ENCODE results near the gene FRS3. TPM values are rescaled to one million over a fixed set of nuclear protein-coding genes. Genes with fewer than 3 reads are reported as not detected.

The FRS3 gene
- total and polyA plus RNA-seq, 9 of the 15 experiments (the other 6 are each of a cell fraction or from before 2014, with no cell fraction given) = 0.03 to 3.7 (median 1.6) TPM

GRCh38 chr6:41735427-41736185 is 44.1 kb downstream of the FRS3 start, which contains the start of gene TFEB:
TFEB (minus strand) TSS chr6:41735608; CDS start chr6:41691213, 44,395 bp downstream.
- peak within 1 kb of the TSS; percentile 50 to 92; a peak in 3 of 4 replicates for H3K9ac ChIP-seq (ENCODE audit: insufficient read depth in 1 of 2, low read depth in 2 of 2, low read length in 2 of 2)
- no peaks in the 10 kb centered on the region for H3K9me3 ChIP-seq (replicated peaks; ENCODE audit: control insufficient read depth, insufficient read depth, low read depth, low read length)
- no peaks in the 10 kb centered on the region for H3K79me2 ChIP-seq (ENCODE audit: control insufficient read depth, insufficient read depth, low read length)
- no peaks in the 10 kb centered on the region for H3K36me3 ChIP-seq (ENCODE audit: control insufficient read depth, insufficient read depth, low read length)
- no peak within 1 kb of the TSS for H3K27ac ChIP-seq (ENCODE audit: extremely low read depth, low read depth, low read length)
- ChIA-PET CTCF (ENCODE audit: low intra/inter-chr PET ratio) (interaction anchor here (0.8 to 2.6 kb wide), 4 partner anchors 40 to 308 kb away, joined by 3 to 19 read pairs (median 8); partner anchors contain the start of gene FRS3), POLR2A (interaction anchor here (0.6 kb wide), 1 partner anchor 1466 kb away, joined by 3 read pairs; no protein-coding TSS in a partner anchor)
- H3K4me1 ChIP-seq (replicated peaks in 1 of 2; ENCODE audit: control insufficient read depth in 2 of 2, insufficient read depth in 2 of 2, low read length in 2 of 2) = peaks cover 5 to 29% of the 10 kb centered on the region in 2 experiments
- H2AFZ ChIP-seq (ENCODE audit: low read depth, low read length) = peak within 1 kb of the TSS; percentile 90
- H3K4me3 ChIP-seq = peak within 1 kb of the TSS; percentile 63
- peaks cover 3% of the 10 kb centered on the region for H4K20me1 ChIP-seq (replicated peaks; ENCODE audit: control insufficient read depth, insufficient read depth, low read length)
- 4% methylated on average over 39 of the region's 50 CpGs for WGBS (ENCODE audit: insufficient coverage, low coverage, missing lambda C conversion rate)
- peak; percentile 95 to 98 (median 97) for DNase-seq (ENCODE audit: extremely low read depth in 1 of 4, low spot score in 3 of 4)
- in situ Hi-C loops (cut with MboI) (loop anchor here (5.0 kb wide), 1 partner anchor 37 kb away; no protein-coding TSS in a partner anchor), intact Hi-C loops (cut with micrococcal nuclease) (loop anchor here (1.0 to 2.0 kb wide), 2 partner anchors 31 to 41 kb away; no protein-coding TSS in a partner anchor)
- no TSS peak for BruUV-seq (replicated peaks)
- peaks cover 10 to 33% of the 10 kb centered on the region in 2 experiments; a peak in 3 of 5 replicates for H3K27me3 ChIP-seq (ENCODE audit: control insufficient read depth in 2 of 2, insufficient read depth in 2 of 2, low read length in 2 of 2)
- H3K4me2 ChIP-seq (ENCODE audit: insufficient read depth, low read length) = peak within 1 kb of the TSS; percentile 85
- no peaks in the 10 kb centered on the region for H3K9me1 ChIP-seq (ENCODE audit: control insufficient read depth, insufficient read depth, low read length)
- peak; percentile 97 for FAIRE-seq
- ATAC-seq = peak; percentile 89
- TF ChIP-seq TEAD1 (CRISPR knock-in tag; IDR thresholded peaks at IDR 0.05) (peak; percentile 70 to 72; a peak in 2 of 4 replicates), NR1H2 (CRISPR knock-in tag; IDR thresholded peaks at IDR 0.05) (no peak), LCOR (CRISPR knock-in tag; IDR thresholded peaks at IDR 0.05) (peak; percentile 56; the same call in 1 of the 2 replicates), CXXC5 (CRISPR knock-in tag; IDR thresholded peaks at IDR 0.05) (peak; percentile 90), SP1 (CRISPR knock-in tag; IDR thresholded peaks at IDR 0.05) (peak; percentile 96), GABPA (tag; conservative IDR thresholded peaks at IDR 0.05; ENCODE audit: low read depth) (peak; percentile 63; the same call in 1 of the 2 replicates), KDM2B (CRISPR knock-in tag; IDR thresholded peaks at IDR 0.05) (no peak; the same call in 1 of the 2 replicates), DEAF1 (CRISPR knock-in tag; IDR thresholded peaks at IDR 0.05) (peak; percentile 64), PHTF2 (CRISPR knock-in tag; IDR thresholded peaks at IDR 0.05) (no peak), CREB3L1 (IDR thresholded peaks at IDR 0.05; ENCODE audit: borderline replicate concordance, low read depth) (peak; percentile 92), TBP (optimal IDR thresholded peaks at IDR 0.05; ENCODE audit: low read depth, low read length) (peak; percentile 48), E2F3 (CRISPR knock-in tag; IDR thresholded peaks at IDR 0.05) (no peak), MECOM (CRISPR knock-in tag; IDR thresholded peaks at IDR 0.05) (no peak)
- TF ChIP-seq, protein P1, sequence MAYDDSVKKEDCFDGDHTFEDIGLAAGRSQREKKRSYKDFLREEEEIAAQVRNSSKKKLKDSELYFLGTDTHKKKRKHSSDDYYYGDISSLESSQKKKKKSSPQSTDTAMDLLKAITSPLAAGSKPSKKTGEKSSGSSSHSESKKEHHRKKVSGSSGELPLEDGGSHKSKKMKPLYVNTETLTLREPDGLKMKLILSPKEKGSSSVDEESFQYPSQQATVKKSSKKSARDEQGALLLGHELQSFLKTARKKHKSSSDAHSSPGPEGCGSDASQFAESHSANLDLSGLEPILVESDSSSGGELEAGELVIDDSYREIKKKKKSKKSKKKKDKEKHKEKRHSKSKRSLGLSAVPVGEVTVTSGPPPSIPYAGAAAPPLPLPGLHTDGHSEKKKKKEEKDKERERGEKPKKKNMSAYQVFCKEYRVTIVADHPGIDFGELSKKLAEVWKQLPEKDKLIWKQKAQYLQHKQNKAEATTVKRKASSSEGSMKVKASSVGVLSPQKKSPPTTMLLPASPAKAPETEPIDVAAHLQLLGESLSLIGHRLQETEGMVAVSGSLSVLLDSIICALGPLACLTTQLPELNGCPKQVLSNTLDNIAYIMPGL (CRISPR knock-in tag; IDR thresholded peaks at IDR 0.05) = peak; percentile 76
- TF ChIP-seq, protein P2, sequence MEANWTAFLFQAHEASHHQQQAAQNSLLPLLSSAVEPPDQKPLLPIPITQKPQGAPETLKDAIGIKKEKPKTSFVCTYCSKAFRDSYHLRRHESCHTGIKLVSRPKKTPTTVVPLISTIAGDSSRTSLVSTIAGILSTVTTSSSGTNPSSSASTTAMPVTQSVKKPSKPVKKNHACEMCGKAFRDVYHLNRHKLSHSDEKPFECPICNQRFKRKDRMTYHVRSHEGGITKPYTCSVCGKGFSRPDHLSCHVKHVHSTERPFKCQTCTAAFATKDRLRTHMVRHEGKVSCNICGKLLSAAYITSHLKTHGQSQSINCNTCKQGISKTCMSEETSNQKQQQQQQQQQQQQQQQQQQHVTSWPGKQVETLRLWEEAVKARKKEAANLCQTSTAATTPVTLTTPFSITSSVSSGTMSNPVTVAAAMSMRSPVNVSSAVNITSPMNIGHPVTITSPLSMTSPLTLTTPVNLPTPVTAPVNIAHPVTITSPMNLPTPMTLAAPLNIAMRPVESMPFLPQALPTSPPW (CRISPR knock-in tag; IDR thresholded peaks at IDR 0.05) = peak; percentile 6; the same call in 1 of the 2 replicates

All from K562 (cell line).